Ascending aorta (tissue), 2 donors: ENCODE measurements around the gene POLR3B. TPM values are rescaled to one million over a fixed set of nuclear protein-coding genes. Genes with fewer than 3 reads are reported as not detected.
"Not testable (repeated sequence)": the region's sequence is repeated elsewhere in the genome, so short reads cannot be mapped to it uniquely, and the experiment has no call there.

ENCODE experiments used
- DNase-seq, 2 donors: peaks; one replicate each; pipeline ENCODE4 v3.0.0-alpha.2; 2019; ENCODE audit warnings: low spot score in 2 of 2
- H3K27ac ChIP-seq, 2 donors: fragments of 200-600 bp; sonication (generic); one replicate each; pipeline ENCODE4 v1.5.1; 2016 to 2017; ENCODE audit warnings: mild to moderate bottlenecking in 1 of 2
- H3K27me3 ChIP-seq: fragments of 200-600 bp; sonication (generic); one replicate; pipeline ENCODE4 v1.5.1; 2017
- H3K36me3 ChIP-seq, 2 donors: fragments of 200-600 bp; sonication (generic); one replicate each; pipeline ENCODE4 v1.5.1; 2016
- H3K4me1 ChIP-seq, 2 donors: fragments of 200-600 bp; sonication (generic); one replicate each; pipeline ENCODE4 v1.5.1; 2016 to 2017; ENCODE audit warnings: mild to moderate bottlenecking in 1 of 2
- H3K4me3 ChIP-seq, 2 donors: fragments of 200-600 bp; sonication (generic); one replicate each; pipeline ENCODE4 v1.5.1; 2016 to 2017; ENCODE audit warnings: mild to moderate bottlenecking in 1 of 2
- H3K9me3 ChIP-seq, 2 donors: fragments of 200-600 bp; sonication (generic); one replicate each; pipeline ENCODE4 v1.5.1; 2016
- CTCF ChIP-seq, 3 experiments: fragments of 200-600 bp in 2 of 3; fragments of 450-650 bp in 1 of 3; sonication (generic) in 2 of 3; IDR thresholded peaks; one replicate each; pipeline ENCODE4 v1.5.1; 2016 to 2019; ENCODE audit warnings: antibody characterized with exemption in 3 of 3, mild to moderate bottlenecking in 1 of 3, moderate library complexity in 1 of 3
- intact Hi-C: fragments of 100-400 bp; cut with DNase I; formaldehyde crosslinking; loops from one replicate; pipeline ENCODE4 v1.15.1; 2023
- total RNA-seq: library from RNA; depleted of rRNA; stranded (reverse); fragments of >200 nt; gene quantifications from one replicate; pipeline ENCODE4 v1.1.0, GENCODE V29; 2016

POLR3B gene
- total RNA-seq, 1 donor from 2014 or later, result 0.21 TPM

DNA sequence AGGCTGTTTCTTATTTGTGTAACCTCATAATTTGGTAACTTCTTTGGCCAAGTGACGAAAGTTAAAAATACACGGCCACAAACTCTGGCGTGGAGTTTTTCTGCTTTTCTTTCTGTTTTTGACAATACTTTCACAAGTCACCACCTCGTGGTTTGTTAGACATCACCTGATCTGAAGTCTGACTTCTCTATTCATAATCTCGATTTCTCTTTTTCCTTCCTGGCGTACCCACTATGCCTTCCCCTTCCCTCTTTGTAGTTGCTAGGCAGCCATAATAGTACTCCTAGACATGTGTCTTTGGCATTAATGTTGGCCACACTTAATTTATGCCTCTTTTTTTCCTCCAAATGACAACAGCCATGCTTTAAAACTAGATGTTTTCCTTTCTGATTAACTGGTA is 97.6 kb downstream of the POLR3B start:
- intact Hi-C loops, result no loop called here
- no peaks in the 10 kb centered on the region for H3K9me3 ChIP-seq
- no peaks in the 10 kb centered on the region for H3K4me1 ChIP-seq
- no peaks in the 10 kb centered on the region for H3K27me3 ChIP-seq
- peaks cover 0 to 21% of the 10 kb centered on the region in 2 donors for H3K36me3 ChIP-seq
- no peak for TF ChIP-seq CTCF (IDR thresholded peaks at IDR 0.05)
- H3K4me3 ChIP-seq, result no peak overlapping the region
- no peak for DNase-seq
- H3K27ac ChIP-seq, result no peak overlapping the region

GRCh38 chr12:106459124-106459523 is 101.6 kb downstream of the POLR3B start:
- TF ChIP-seq CTCF (IDR thresholded peaks at IDR 0.05), result no peak
- DNase-seq, result no peak
- Histone ChIP-seq H3K27ac (no peak overlapping the region), H3K36me3 (peaks cover 0 to 41% of the 10 kb centered on the region in 2 donors), H3K4me1 (no peaks in the 10 kb centered on the region), H3K9me3 (no peaks in the 10 kb centered on the region), H3K4me3 (no peak overlapping the region), H3K27me3 (no peaks in the 10 kb centered on the region)
- intact Hi-C loops, result no loop called here

DNA sequence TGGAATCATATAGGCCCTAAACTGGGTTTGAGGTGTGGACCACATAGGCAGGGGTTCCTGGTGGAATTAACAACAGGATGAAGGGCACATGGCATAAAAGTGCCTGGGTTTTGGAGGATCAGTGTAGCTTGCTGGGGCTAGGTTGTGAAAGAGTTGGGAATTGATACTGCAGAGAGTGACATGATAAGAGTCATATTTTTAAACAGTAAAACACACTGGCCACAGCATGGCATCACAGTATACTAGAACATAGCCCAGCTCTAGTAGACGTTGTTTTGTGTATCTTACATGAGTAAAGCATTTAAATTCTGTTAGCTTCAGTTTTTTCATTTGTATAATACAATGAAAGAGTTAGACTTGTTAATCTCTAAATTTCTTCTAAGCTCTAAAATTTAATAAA is 102.0 kb downstream of the POLR3B start:
- TF ChIP-seq CTCF (IDR thresholded peaks at IDR 0.05), result no peak
- no peaks in the 10 kb centered on the region for H3K27me3 ChIP-seq
- no peak overlapping the region for H3K27ac ChIP-seq
- intact Hi-C loops, result no loop called here
- no peaks in the 10 kb centered on the region for H3K9me3 ChIP-seq
- H3K4me3 ChIP-seq, result no peak overlapping the region
- peaks cover 0 to 38% of the 10 kb centered on the region in 2 donors for H3K36me3 ChIP-seq
- no peak for DNase-seq
- no peaks in the 10 kb centered on the region for H3K4me1 ChIP-seq

DNA sequence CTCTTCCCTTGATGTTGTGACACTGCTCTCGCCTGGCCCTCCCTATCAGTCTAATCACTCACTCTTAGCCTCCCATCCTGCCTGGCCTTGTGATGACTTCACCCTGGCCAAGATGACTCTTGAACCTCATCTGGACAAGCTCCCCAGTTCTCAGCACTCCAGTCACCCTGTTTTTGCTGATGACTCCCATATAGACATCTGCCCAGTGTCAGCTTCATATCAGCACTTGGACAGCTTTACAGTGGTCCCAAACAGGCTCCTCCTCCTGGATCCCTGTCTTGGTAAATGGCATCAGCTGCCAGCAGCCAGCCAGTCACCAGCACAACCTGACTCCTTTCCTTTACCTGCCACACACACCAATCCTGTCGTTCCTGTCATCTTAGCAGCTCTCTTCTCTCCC is 104.2 kb downstream of the POLR3B start:
- Histone ChIP-seq H3K4me3 (no peak overlapping the region), H3K4me1 (no peaks in the 10 kb centered on the region), H3K27ac (no peak overlapping the region), H3K36me3 (peaks cover 0 to 41% of the 10 kb centered on the region in 2 donors), H3K27me3 (no peaks in the 10 kb centered on the region), H3K9me3 (peaks cover 0 to 2% of the 10 kb centered on the region in 2 donors)
- no peak for TF ChIP-seq CTCF (IDR thresholded peaks at IDR 0.05)
- DNase-seq, result no peak
- intact Hi-C loops, result no loop called here

GRCh38 chr12:106465605-106466004 is 108.1 kb downstream of the POLR3B start:
- H3K27ac ChIP-seq, intact Hi-C loops: not testable (repeated sequence)

GRCh38 chr12:106475662-106476061 is 118.1 kb downstream of the POLR3B start:
- H3K4me3 ChIP-seq, intact Hi-C loops, H3K27me3 ChIP-seq, H3K27ac ChIP-seq, H3K9me3 ChIP-seq, H3K36me3 ChIP-seq, H3K4me1 ChIP-seq, DNase-seq: not testable (repeated sequence)

More at GRCh38 chr12:106465605-106466004, 108.1 kb downstream of the POLR3B start:
- DNase-seq, H3K4me3 ChIP-seq, H3K9me3 ChIP-seq, H3K4me1 ChIP-seq, H3K27me3 ChIP-seq: not testable (repeated sequence)
- H3K36me3 ChIP-seq, result peaks cover 0 to 19% of the 10 kb centered on the region in 2 donors

DNA sequence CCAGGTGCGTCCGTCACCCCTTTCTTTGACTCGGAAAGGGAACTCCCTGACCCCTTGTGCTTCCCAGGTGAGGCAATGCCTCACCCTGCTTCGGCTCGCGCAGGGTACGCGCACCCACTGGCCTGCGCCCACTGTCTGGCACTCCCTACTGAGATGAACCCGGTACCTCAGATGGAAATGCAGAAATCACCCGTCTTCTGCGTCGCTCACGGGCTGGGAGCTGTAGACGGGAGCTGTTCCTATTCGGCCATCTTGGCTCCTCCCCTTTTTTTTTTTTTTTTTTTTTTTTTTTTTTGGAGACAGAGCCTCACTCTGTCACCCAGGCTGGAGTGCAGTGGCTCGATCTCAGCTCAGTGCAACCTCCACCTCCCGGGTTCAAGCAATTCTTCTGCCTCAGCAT is 120.1 kb downstream of the POLR3B start:
- DNase-seq, H3K27ac ChIP-seq, H3K27me3 ChIP-seq, H3K9me3 ChIP-seq, intact Hi-C loops, H3K4me3 ChIP-seq, H3K36me3 ChIP-seq, H3K4me1 ChIP-seq: not testable (repeated sequence)
